GM18508 (cell line): Measurements from ENCODE around the gene RNF5.
"Not testable (repeated sequence)": the region's sequence is repeated elsewhere in the genome, so short reads cannot be mapped to it uniquely, and the experiment has no call there.

Experiments
- ATAC-seq: cut with Tn5 transposase; IDR thresholded peaks from one replicate; pipeline ENCODE4 v1.9.1; 2021; ENCODE audit warnings: moderate number of reproducible peaks; ENCODE audit not compliant: insufficient read depth, unreplicated experiment

The RNF5 gene

GRCh38 chr6:32174416-32174815, 3.8 kb upstream of the RNF5 start:
- no peak for ATAC-seq

DNA sequence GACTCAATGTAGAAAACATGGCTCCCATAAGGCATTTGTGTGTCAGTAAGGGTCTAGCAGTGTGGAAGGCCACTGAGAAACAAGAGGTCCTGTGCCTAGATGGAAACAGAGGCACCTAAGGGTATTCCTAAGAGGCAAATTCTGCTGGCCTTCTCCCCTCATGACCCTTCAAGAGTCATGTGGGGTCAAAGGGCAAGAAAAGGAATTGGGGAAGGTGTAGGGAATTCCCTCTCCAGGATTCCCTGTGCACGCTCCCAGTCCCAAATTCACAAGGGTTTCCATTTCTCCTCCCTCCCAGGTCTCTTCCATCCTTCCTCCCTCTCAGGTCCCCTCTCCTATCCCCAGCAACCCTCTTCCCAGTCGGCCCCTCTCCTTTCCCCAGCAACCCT, 2.9 kb upstream of the RNF5 start:
- ATAC-seq = no peak

DNA sequence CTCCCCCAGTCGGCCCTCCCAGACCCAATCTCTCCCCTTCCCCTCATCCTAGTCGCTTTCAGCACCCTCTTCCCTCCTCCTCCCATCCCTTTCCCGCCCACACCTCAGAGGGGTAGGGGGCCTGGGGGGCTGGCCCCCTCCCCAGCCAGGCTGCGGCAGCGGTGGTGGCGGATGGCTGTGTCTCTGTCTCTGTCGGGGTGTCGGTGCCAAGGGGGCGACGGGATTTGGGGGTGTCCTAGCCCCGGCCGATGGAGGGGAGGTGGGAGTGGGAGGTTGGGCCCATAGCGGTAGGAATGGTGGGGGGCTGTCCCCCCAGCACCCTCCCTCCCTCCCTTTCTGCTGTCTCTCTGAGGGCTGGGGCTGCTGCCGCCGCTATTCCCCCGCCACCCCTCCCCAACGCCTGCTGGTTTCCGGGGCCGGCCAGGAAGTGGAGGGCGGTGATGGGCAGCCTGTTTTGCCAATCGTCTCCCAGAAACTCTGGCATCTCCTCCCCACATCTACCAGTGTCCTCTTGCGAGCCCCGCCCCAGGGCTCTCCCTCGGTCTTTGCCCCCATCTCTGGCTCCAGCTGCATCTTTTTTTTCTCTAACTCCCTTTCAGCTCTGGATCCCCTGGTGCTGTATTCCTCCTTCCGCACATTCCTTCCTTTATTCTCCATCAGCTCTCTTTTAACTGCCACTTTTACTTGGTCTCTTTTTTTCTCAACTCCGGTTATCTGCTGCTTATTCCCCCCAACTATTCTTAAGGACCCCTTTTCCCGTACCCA, 2.3 kb upstream of the RNF5 start, which contains the start of gene AGPAT1:
Gene AGPAT1 (minus strand): TSS at position 374 of the 765 bp plus-strand sequence. CDS start 4,588 bp downstream, outside the sequence.
- no peak for ATAC-seq

DNA sequence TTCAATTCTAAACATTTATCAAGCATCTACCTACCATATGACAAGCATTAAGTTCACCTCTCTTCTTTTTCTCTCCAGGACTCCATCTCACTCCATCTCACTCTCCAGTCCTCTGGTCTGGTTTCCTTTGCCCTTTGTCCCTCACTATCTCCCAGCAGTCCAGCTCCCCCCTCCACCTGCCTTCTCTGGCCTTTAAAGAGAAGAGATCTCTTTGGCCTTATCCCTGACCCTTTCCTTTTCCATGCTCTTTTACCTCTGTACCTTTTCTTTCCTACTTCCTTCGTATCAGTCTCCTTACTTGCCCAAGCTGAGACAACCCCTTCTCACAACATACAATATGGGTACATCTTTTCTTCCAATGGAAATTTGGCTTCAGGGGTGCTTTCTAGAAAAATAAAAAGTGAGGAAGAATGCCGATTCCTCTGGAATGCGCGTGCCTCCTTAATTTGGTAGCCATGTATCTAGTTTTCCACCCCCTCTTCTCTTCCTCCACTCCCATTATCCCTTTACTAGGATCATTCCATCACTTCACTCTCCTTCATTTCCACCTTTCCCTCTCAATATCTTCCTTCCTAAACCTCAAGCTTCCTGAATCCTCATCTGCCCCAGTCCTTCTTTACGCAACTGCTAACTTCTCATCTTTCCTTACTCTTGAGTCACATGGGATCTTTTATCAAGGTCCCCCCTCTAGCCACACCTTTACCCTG, 1.6 kb upstream of the RNF5 start:
- no peak for ATAC-seq

- ATAC-seq = no peak
Measured at GRCh38 chr6:32177183-32177787, 920 bp upstream of the RNF5 start.

- ATAC-seq = no peak
Measured at GRCh38 chr6:32178547-32179440, 589 bp downstream of the RNF5 start.

- no peak for ATAC-seq
Measured at GRCh38 chr6:32179766-32180405, 1.7 kb downstream of the RNF5 start.

GRCh38 chr6:32181148-32181702, 3.0 kb downstream of the RNF5 start:
- no peak for ATAC-seq

- ATAC-seq = no peak
Measured at GRCh38 chr6:32181915-32182529, 3.8 kb downstream of the RNF5 start.

GRCh38 chr6:32182555-32182981, 4.4 kb downstream of the RNF5 start:
- ATAC-seq = no peak

GRCh38 chr6:32183030-32183429, 4.8 kb downstream of the RNF5 start:
- ATAC-seq = no peak

DNA sequence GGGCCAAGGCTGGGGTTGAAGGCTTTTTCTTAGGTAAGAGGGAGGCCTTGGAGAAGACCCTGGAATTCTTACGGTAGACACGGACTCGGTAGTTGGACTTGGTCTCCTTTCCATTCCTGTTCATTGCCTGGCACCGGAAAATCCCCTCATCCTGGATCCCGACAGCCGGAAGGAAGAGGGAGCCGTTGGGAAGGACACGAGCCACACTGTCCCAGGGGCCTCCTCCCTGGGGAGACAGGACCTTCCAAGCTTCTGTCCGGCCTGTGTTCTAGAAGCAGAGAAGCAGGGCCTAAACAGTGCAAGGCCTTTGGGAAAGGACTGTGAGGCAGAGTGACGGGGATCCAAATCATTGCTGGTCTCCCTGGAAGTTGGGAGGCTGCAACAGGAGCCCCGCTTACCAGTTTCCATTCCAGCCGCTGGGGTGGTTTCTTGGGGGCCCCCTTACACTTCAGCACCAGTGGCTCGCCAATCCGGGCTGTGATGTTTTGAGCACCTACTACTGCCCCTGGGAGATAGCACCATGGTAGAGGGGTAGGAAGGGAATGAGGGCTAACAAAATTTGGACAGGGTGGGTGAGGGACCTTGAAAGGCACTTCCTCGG, 5.4 kb downstream of the RNF5 start:
- no peak for ATAC-seq

DNA sequence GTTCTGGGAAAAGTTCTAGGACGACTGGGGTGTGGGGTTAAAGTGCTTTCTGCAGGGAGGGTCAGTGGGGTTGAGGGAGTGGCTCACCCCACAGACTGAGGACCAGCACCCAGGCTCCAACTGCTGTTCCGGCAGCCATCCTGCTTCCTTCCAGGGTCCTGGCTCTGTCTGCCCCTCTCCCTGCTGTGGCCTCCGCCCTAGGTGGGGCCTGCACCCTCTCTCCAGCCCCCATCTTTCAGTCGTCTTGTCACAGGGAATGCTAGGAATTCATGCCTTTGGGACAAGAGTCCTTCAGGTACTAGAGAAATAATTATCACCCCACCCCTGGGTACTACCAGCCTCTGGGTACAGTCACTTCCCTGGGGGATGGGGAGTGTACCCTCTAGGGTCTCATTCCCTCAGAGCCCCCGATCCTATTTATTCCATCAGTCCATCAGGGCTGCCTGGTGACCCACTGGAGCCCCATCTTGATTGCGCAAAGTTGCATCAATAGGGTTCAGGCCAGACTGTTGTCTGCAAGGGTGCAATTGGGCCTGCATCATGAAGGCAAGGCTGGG, 6.0 kb downstream of the RNF5 start, which contains the start of gene AGER:
Gene AGER (minus strand): TSS at position 170 of the 557 bp plus-strand sequence. CDS start 31 bp downstream, at position 139.
- no peak for ATAC-seq

DNA sequence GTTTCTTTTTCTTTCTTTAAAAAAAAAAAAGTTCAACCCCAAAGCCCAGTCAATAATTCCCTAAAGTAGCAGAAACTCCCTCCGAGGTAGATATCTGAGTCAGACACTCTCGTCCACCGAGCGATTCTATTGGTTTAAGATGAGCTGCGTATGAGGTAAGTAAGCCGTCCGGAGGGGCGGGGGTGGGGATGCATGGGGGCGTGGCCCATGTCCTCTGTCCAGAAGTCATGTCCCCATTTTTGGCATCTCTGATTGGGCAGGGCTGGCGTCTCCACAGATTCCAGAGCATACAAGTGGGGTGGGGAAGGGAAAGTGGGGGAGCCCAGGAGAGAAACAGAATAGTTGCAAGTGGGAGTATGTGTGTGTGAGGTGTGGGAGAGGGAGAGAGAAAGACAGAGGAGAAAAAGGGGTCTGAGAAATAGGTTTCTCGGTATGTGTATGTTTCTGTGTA, 7.5 kb downstream of the RNF5 start:
- not testable (repeated sequence) for ATAC-seq

DNA sequence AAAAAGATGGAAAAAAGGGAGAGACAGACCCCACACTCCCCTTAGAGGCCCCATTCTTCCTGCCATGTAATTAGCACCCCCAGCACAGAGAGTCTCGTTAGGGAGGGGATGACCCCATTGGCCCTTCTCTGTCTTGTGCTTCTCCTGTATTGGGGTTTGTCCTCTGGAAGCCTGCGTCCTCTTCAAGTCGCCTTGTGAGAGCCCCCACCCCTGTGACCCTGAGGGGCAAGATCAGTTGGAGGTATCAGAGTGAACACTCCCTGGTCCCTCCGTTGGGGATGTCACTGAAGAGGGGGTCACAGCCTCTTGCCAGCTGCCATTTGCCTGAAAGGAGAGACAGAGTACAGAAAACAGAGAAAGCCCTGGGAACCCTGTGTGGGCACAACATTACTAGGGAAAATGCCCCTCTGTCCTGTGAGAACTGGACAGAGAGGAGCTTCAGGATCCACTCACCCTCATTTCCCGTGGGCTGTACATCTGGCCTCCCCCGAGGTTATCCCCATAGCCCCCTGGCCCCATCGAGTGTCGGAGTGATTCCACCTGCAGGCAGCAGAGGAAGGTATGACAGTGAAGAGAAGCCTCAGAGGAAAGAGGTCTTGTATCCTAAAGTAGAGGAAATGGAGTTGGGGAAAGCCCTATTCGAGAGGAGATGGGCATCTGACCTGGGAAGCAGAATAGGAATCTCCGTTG, 8.1 kb downstream of the RNF5 start:
- not testable (repeated sequence) for ATAC-seq

GRCh38 chr6:32187009-32187709, 9.0 kb downstream of the RNF5 start:
- ATAC-seq = no peak
